Common myeloid progenitor, CD34-positive (primary cell): Measurements from ENCODE around the gene BEX5.

Experiments used
- CTCF ChIA-PET: fragments of 350-600 bp; sonication (Branson Sonifier 250); formaldehyde crosslinking; loops from one replicate; lab custom pipeline; 2021; ENCODE audit warnings: antibody characterized with exemption; lab: Charles Lee
- POLR2A ChIA-PET: fragments of 350-600 bp; sonication (Branson Sonifier 250); formaldehyde crosslinking; loops from one replicate; lab custom pipeline; 2021; ENCODE audit warnings: antibody characterized with exemption; lab: Charles Lee
- DNase-seq, 3 donors: peaks; one replicate each; pipeline versions ENCODE4 v3.0.0 to v3.0.0-alpha.2; 2013
- H3K27ac ChIP-seq, 2 experiments: 1 replicate in 1 of 2; 2 replicates in 1 of 2; pipeline ENCODE4 v1.7.0; 2013; ENCODE audit warnings: inconsistent platforms in 2 of 2, low read length in 2 of 2, mild to moderate bottlenecking in 2 of 2, low read depth in 1 of 2, moderate library complexity in 1 of 2; ENCODE audit not compliant: severe bottlenecking in 2 of 2, insufficient read depth in 1 of 2, poor library complexity in 1 of 2
- H3K27me3 ChIP-seq, 5 experiments: replicated peaks in 2 of 5; 1 replicate in 3 of 5; 2 replicates in 2 of 5; pipeline versions ENCODE4 v1.6.1 to v1.7.0; 2013; ENCODE audit warnings: low read length in 4 of 5, mild to moderate bottlenecking in 2 of 5, moderate library complexity in 2 of 5, inconsistent platforms in 1 of 5; ENCODE audit not compliant: insufficient read depth in 5 of 5, control insufficient read depth in 4 of 5
- H3K36me3 ChIP-seq, 4 experiments: 1 replicate in 2 of 4; 2 replicates in 2 of 4; pipeline versions ENCODE4 v1.6.1 to v1.7.0; 2013; ENCODE audit warnings: low read length in 3 of 4, control low read depth in 1 of 4, mild to moderate bottlenecking in 1 of 4; ENCODE audit not compliant: control insufficient read depth in 4 of 4, insufficient read depth in 4 of 4
- H3K4me1 ChIP-seq, 4 experiments: 1 replicate in 3 of 4; 2 replicates in 1 of 4; pipeline versions ENCODE4 v1.6.1 to v1.7.1; 2013; ENCODE audit warnings: low read length in 3 of 4, mild to moderate bottlenecking in 3 of 4, control low read depth in 1 of 4, inconsistent platforms in 1 of 4, moderate library complexity in 1 of 4; ENCODE audit not compliant: control insufficient read depth in 4 of 4, insufficient read depth in 4 of 4; ENCODE audit errors: control extremely low read depth in 1 of 4
- H3K4me3 ChIP-seq, 7 experiments: 1 replicate in 4 of 7; 2 replicates in 3 of 7; pipeline versions ENCODE4 v1.5.1 to v1.7.0; 2013; ENCODE audit warnings: mild to moderate bottlenecking in 7 of 7, low read length in 6 of 7, moderate library complexity in 6 of 7, inconsistent platforms in 2 of 7, low read depth in 2 of 7, control low read depth in 1 of 7; ENCODE audit not compliant: insufficient read depth in 4 of 7, control insufficient read depth in 1 of 7; ENCODE audit errors: extremely low read depth in 1 of 7
- H3K9me3 ChIP-seq, 5 experiments: 1 replicate in 4 of 5; 2 replicates in 1 of 5; pipeline versions ENCODE4 v1.6.1 to v1.7.1; 2013; ENCODE audit warnings: low read length in 4 of 5, mild to moderate bottlenecking in 2 of 5, inconsistent platforms in 1 of 5, low read depth in 1 of 5, moderate library complexity in 1 of 5; ENCODE audit not compliant: control insufficient read depth in 4 of 5, insufficient read depth in 2 of 5; ENCODE audit errors: control extremely low read depth in 1 of 5
- WGBS: methylation state at CpG from one replicate; pipeline ENCODE4 v1.1.5; 2013; ENCODE audit not compliant: insufficient coverage; 5-methylcytosine and 5-hydroxymethylcytosine counted together

BEX5 gene

GRCh38 chrX:102115748-102116147, 40.0 kb downstream of the BEX5 start:
- 89% methylated on average over 2 of the region's 2 CpGs for WGBS
- Histone ChIP-seq H3K36me3 (no peaks in the 10 kb centered on the region), H3K9me3 (no peaks in the 10 kb centered on the region), H3K27me3 (peaks cover 0 to 5% (median 0%) of the 10 kb centered on the region in 5 experiments), H3K4me1 (no peaks in the 10 kb centered on the region), H3K27ac (no peak overlapping the region), H3K4me3 (no peak overlapping the region)
- ChIA-PET POLR2A (no interaction called here), CTCF (no interaction called here)
- DNase-seq: no peak

GRCh38 chrX:102113367-102113766, 42.4 kb downstream of the BEX5 start:
- Histone ChIP-seq H3K27me3 (peaks cover 0 to 5% (median 0%) of the 10 kb centered on the region in 5 experiments), H3K4me1 (no peaks in the 10 kb centered on the region), H3K36me3 (no peaks in the 10 kb centered on the region), H3K4me3 (no peak overlapping the region), H3K9me3 (no peaks in the 10 kb centered on the region), H3K27ac (no peak overlapping the region)
- ChIA-PET POLR2A (no interaction called here), CTCF (no interaction called here)
- WGBS: 74% methylated on average over 3 of the region's 4 CpGs
- no peak for DNase-seq
